Measurements from ENCODE around the gene MOB4.

MOB4 gene

GRCh38 chr2:197504000-197504399 lies 11.9 kb upstream of the MOB4 start:
- no peak overlapping the region for H3K4me3 ChIP-seq
- H3K27me3 ChIP-seq, result no peaks in the 10 kb centered on the region
- no peak for TF ChIP-seq CTCF (IDR thresholded peaks at IDR 0.05)
- H3K27ac ChIP-seq, result no peak overlapping the region
- no peaks in the 10 kb centered on the region for H3K9me3 ChIP-seq
- intact Hi-C loops (cut with DNase I; ENCODE audit: low total_unique reads), result no loop called here
- no peak for DNase-seq
- peaks cover 6 to 23% (median 8%) of the 10 kb centered on the region in 3 donors for H3K36me3 ChIP-seq
- peaks cover 0 to 19% (median 13%) of the 10 kb centered on the region in 4 donors for H3K4me1 ChIP-seq

GRCh38 chr2:197504512-197504911 lies 11.4 kb upstream of the MOB4 start:
- Histone ChIP-seq H3K27me3 (no peaks in the 10 kb centered on the region), H3K4me3 (no peak overlapping the region), H3K27ac (no peak overlapping the region), H3K36me3 (peaks cover 6 to 23% (median 8%) of the 10 kb centered on the region in 3 donors), H3K4me1 (peaks cover 0 to 19% (median 13%) of the 10 kb centered on the region in 4 donors), H3K9me3 (no peaks in the 10 kb centered on the region)
- DNase-seq, result no peak
- TF ChIP-seq CTCF (IDR thresholded peaks at IDR 0.05), result no peak
- intact Hi-C loops (cut with DNase I; ENCODE audit: low total_unique reads), result no loop called here

- H3K36me3 ChIP-seq, result peaks cover 6 to 23% (median 8%) of the 10 kb centered on the region in 3 donors
- intact Hi-C loops (cut with DNase I; ENCODE audit: low total_unique reads), result no loop called here
- TF ChIP-seq CTCF (IDR thresholded peaks at IDR 0.05), result no peak
- H3K4me1 ChIP-seq, result peaks cover 0 to 11% (median 7%) of the 10 kb centered on the region in 4 donors
- DNase-seq, result no peak
- H3K4me3 ChIP-seq, result no peak overlapping the region
- H3K9me3 ChIP-seq, result no peaks in the 10 kb centered on the region
- H3K27me3 ChIP-seq, result no peaks in the 10 kb centered on the region
- no peak overlapping the region for H3K27ac ChIP-seq
Measured at GRCh38 chr2:197506658-197507057, 9.2 kb upstream of the MOB4 start.

- no peaks in the 10 kb centered on the region for H3K9me3 ChIP-seq
- TF ChIP-seq CTCF (IDR thresholded peaks at IDR 0.05), result no peak
- H3K27ac ChIP-seq, result peak overlapping the region in 1 of 2 donors; percentile 92
- peaks cover 0 to 29% (median 11%) of the 10 kb centered on the region in 4 donors for H3K4me1 ChIP-seq
- intact Hi-C loops (cut with DNase I; ENCODE audit: low total_unique reads), result no loop called here
- no peak for DNase-seq
- no peak overlapping the region for H3K4me3 ChIP-seq
- H3K36me3 ChIP-seq, result no peaks in the 10 kb centered on the region
- no peaks in the 10 kb centered on the region for H3K27me3 ChIP-seq
Measured at GRCh38 chr2:197513915-197514314, 2.0 kb upstream of the MOB4 start.

GRCh38 chr2:197514754-197515153 lies 1.1 kb upstream of the MOB4 start:
- H3K27me3 ChIP-seq, result no peaks in the 10 kb centered on the region
- no peak for TF ChIP-seq CTCF (IDR thresholded peaks at IDR 0.05)
- intact Hi-C loops (cut with DNase I; ENCODE audit: low total_unique reads), result no loop called here
- H3K4me3 ChIP-seq, result peak overlapping the region; percentile 90 to 93
- peaks cover 0 to 37% (median 14%) of the 10 kb centered on the region in 4 donors for H3K4me1 ChIP-seq
- H3K27ac ChIP-seq, result peak overlapping the region; percentile 92 to 94
- no peaks in the 10 kb centered on the region for H3K36me3 ChIP-seq
- no peak for DNase-seq
- H3K9me3 ChIP-seq, result no peaks in the 10 kb centered on the region

GRCh38 chr2:197515315-197515738 lies 539 bp upstream of the MOB4 start:
- no peaks in the 10 kb centered on the region for H3K36me3 ChIP-seq

More at GRCh38 chr2:197515315-197515738, 539 bp upstream of the MOB4 start:
- Histone ChIP-seq H3K4me1 (peaks cover 0 to 37% (median 14%) of the 10 kb centered on the region in 4 donors), H3K4me3 (peak overlapping the region; percentile 90 to 93), H3K9me3 (no peaks in the 10 kb centered on the region), H3K27me3 (no peaks in the 10 kb centered on the region), H3K27ac (peak overlapping the region; percentile 92 to 94)
- intact Hi-C loops (cut with DNase I; ENCODE audit: low total_unique reads), result no loop called here
- DNase-seq, result no peak
- no peak for TF ChIP-seq CTCF (IDR thresholded peaks at IDR 0.05)
